NAMALWA (cell line): ENCODE data around the gene MTMR2.

Experiments
- DNase-seq: peaks from one replicate; pipeline ENCODE4 v3.0.0-alpha.2; 2015; ENCODE audit warnings: low spot score

The MTMR2 gene

GRCh38 chr11:95918056-95918455 is 5.9 kb downstream of the MTMR2 start:
- DNase-seq, result no peak

GRCh38 chr11:95917193-95918036 is 6.5 kb downstream of the MTMR2 start:
- no peak for DNase-seq

- no peak for DNase-seq
Observed at GRCh38 chr11:95916049-95916448, 7.9 kb downstream of the MTMR2 start.

GRCh38 chr11:95915051-95915450 is 8.9 kb downstream of the MTMR2 start:
- no peak for DNase-seq

GRCh38 chr11:95913830-95914615 is 9.9 kb downstream of the MTMR2 start:
- no peak for DNase-seq

GRCh38 chr11:95912902-95913560 is 10.9 kb downstream of the MTMR2 start:
- no peak for DNase-seq

GRCh38 chr11:95911369-95911759 is 12.5 kb downstream of the MTMR2 start:
- DNase-seq, result no peak

- no peak for DNase-seq
Observed at GRCh38 chr11:95910638-95911368, 13.1 kb downstream of the MTMR2 start.

- no peak for DNase-seq
Observed at GRCh38 chr11:95908826-95909225, 15.1 kb downstream of the MTMR2 start.

GRCh38 chr11:95907476-95907875 is 16.4 kb downstream of the MTMR2 start:
- DNase-seq, result no peak

- DNase-seq, result no peak
Observed at GRCh38 chr11:95904009-95904650, 19.8 kb downstream of the MTMR2 start.

GRCh38 chr11:95898782-95899181 is 25.1 kb downstream of the MTMR2 start:
- no peak for DNase-seq

GRCh38 chr11:95897731-95898130 is 26.2 kb downstream of the MTMR2 start:
- DNase-seq, result no peak

GRCh38 chr11:95895815-95896214 is 28.1 kb downstream of the MTMR2 start:
- no peak for DNase-seq

GRCh38 chr11:95892892-95893570 is 30.9 kb downstream of the MTMR2 start:
- no peak for DNase-seq

GRCh38 chr11:95892492-95892891 is 31.4 kb downstream of the MTMR2 start:
- no peak for DNase-seq

- peak; percentile 24 for DNase-seq
Observed at GRCh38 chr11:95891423-95892170, 32.3 kb downstream of the MTMR2 start.

GRCh38 chr11:95888852-95889251 is 35.1 kb downstream of the MTMR2 start:
- DNase-seq, result no peak

GRCh38 chr11:95888439-95888838 is 35.5 kb downstream of the MTMR2 start:
- DNase-seq, result no peak

- no peak for DNase-seq
Observed at GRCh38 chr11:95886462-95886861, 37.4 kb downstream of the MTMR2 start.
